NCI-H146 (cell line): ENCODE results near the gene TMEM185B.
A peak's percentile ranks its signal among the peaks of the same experiment; 100 is the strongest.
"Not testable (repeated sequence)": the region's sequence is repeated elsewhere in the genome, so short reads cannot be mapped to it uniquely, and the experiment has no call there.

Experiments
- DNase-seq: peaks from one replicate; lab custom pipeline; 2025; lab: John Stamatoyannopoulos, UW

The TMEM185B gene

GRCh38 chr2:120251880-120252224 is 28.7 kb upstream of the TMEM185B start:
- no peak for DNase-seq

- DNase-seq: no peak
Measured at GRCh38 chr2:120251078-120251477, 27.9 kb upstream of the TMEM185B start.

- DNase-seq: no peak
Measured at GRCh38 chr2:120250640-120251039, 27.4 kb upstream of the TMEM185B start.

- DNase-seq: no peak
Measured at GRCh38 chr2:120247851-120248250, 24.7 kb upstream of the TMEM185B start.

- DNase-seq: peak; percentile 62
Measured at GRCh38 chr2:120246546-120247300, 23.5 kb upstream of the TMEM185B start.

- DNase-seq: peak; percentile 99
Measured at GRCh38 chr2:120245520-120246332, 22.5 kb upstream of the TMEM185B start.

- no peak for DNase-seq
Measured at GRCh38 chr2:120244656-120245519, 21.7 kb upstream of the TMEM185B start.

GRCh38 chr2:120243875-120244553 is 20.8 kb upstream of the TMEM185B start:
- peak; percentile 73 for DNase-seq

GRCh38 chr2:120243211-120243610 is 20.0 kb upstream of the TMEM185B start:
- no peak for DNase-seq

GRCh38 chr2:120241684-120242083 is 18.5 kb upstream of the TMEM185B start:
- no peak for DNase-seq

- no peak for DNase-seq
Measured at GRCh38 chr2:120240901-120241429, 17.8 kb upstream of the TMEM185B start.

GRCh38 chr2:120239488-120240287 is 16.5 kb upstream of the TMEM185B start:
- no peak for DNase-seq

- DNase-seq: no peak
Measured at GRCh38 chr2:120238728-120239487, 15.7 kb upstream of the TMEM185B start.

GRCh38 chr2:120237491-120237902 is 14.3 kb upstream of the TMEM185B start:
- no peak for DNase-seq

- no peak for DNase-seq
Measured at GRCh38 chr2:120236791-120237190, 13.6 kb upstream of the TMEM185B start.

- no peak for DNase-seq
Measured at GRCh38 chr2:120236316-120236715, 13.1 kb upstream of the TMEM185B start.

- no peak for DNase-seq
Measured at GRCh38 chr2:120235681-120236080, 12.5 kb upstream of the TMEM185B start.

- not testable (repeated sequence) for DNase-seq
Measured at GRCh38 chr2:120235158-120235557, 12.0 kb upstream of the TMEM185B start.

GRCh38 chr2:120233292-120233691 is 10.1 kb upstream of the TMEM185B start:
- no peak for DNase-seq
